Liver (tissue), 9 donors: ENCODE results near the gene FAM76B. TPM values are rescaled to one million over a fixed set of nuclear protein-coding genes. Genes with fewer than 3 reads are reported as not detected.

Source experiments
- DNase-seq: peaks from one replicate; pipeline ENCODE4 v3.0.0-alpha.2; 2017; ENCODE audit warnings: low spot score
- H3K27ac ChIP-seq, 2 donors: one replicate each; pipeline ENCODE4 v1.7.0; 2013; ENCODE audit warnings: inconsistent platforms in 2 of 2, low read length in 2 of 2, control low read depth in 1 of 2, low read depth in 1 of 2, mild to moderate bottlenecking in 1 of 2
- H3K27me3 ChIP-seq, 4 donors: one replicate each; pipeline versions ENCODE4 v1.6.1 to v1.7.0; 2013; ENCODE audit warnings: low read length in 3 of 4, inconsistent platforms in 1 of 4, mild to moderate bottlenecking in 1 of 4, moderate library complexity in 1 of 4; ENCODE audit not compliant: control insufficient read depth in 4 of 4, insufficient read depth in 4 of 4
- H3K36me3 ChIP-seq, 4 donors: one replicate each; pipeline versions ENCODE4 v1.6.1 to v1.7.0; 2013; ENCODE audit warnings: low read length in 3 of 4, mild to moderate bottlenecking in 3 of 4, low read depth in 1 of 4, moderate library complexity in 1 of 4; ENCODE audit not compliant: control insufficient read depth in 4 of 4, insufficient read depth in 3 of 4
- H3K4me1 ChIP-seq, 4 donors: one replicate each; pipeline versions ENCODE4 v1.6.1 to v1.7.0; 2013; ENCODE audit warnings: low read length in 3 of 4, mild to moderate bottlenecking in 3 of 4, moderate library complexity in 1 of 4; ENCODE audit not compliant: control insufficient read depth in 4 of 4, insufficient read depth in 4 of 4
- H3K4me3 ChIP-seq, 3 donors: one replicate each; pipeline versions ENCODE4 v1.6.1 to v1.7.0; 2013; ENCODE audit warnings: low read length in 3 of 3, control low read depth in 1 of 3, low read depth in 1 of 3, mild to moderate bottlenecking in 1 of 3
- H3K9ac ChIP-seq, 2 donors: one replicate each; pipeline ENCODE4 v1.7.0; 2013; ENCODE audit warnings: low read length in 2 of 2, mild to moderate bottlenecking in 2 of 2, moderate library complexity in 2 of 2, control low read depth in 1 of 2, low read depth in 1 of 2
- H3K9me3 ChIP-seq, 4 donors: one replicate each; pipeline versions ENCODE4 v1.6.1 to v1.7.0; 2013; ENCODE audit warnings: low read length in 3 of 4; ENCODE audit not compliant: control insufficient read depth in 4 of 4
- ATF3 ChIP-seq: IDR thresholded peaks from 2 replicates; pipeline ENCODE4 v1.6.1; 2016; ENCODE audit warnings: antibody characterized with exemption
- EGR1 ChIP-seq, 2 donors: IDR thresholded peaks; 2 replicates each; pipeline ENCODE4 v1.6.1; 2016 to 2018; ENCODE audit warnings: antibody characterized with exemption in 2 of 2, low read depth in 2 of 2
- FOXA1 ChIP-seq: IDR thresholded peaks from 2 replicates; pipeline ENCODE4 v1.6.1; 2016; ENCODE audit warnings: antibody characterized with exemption
- FOXA2 ChIP-seq: IDR thresholded peaks from 2 replicates; pipeline ENCODE4 v1.6.1; 2016; ENCODE audit warnings: antibody characterized with exemption
- GABPA ChIP-seq, 2 donors: IDR thresholded peaks in 1 of 2; conservative IDR thresholded peaks in 1 of 2; 2 replicates each; pipeline ENCODE4 v1.6.1; 2016; ENCODE audit warnings: antibody characterized with exemption in 2 of 2, mild to moderate bottlenecking in 1 of 2, moderate library complexity in 1 of 2
- HNF4A ChIP-seq, 2 donors: conservative IDR thresholded peaks; 2 replicates each; pipeline ENCODE4 v1.6.1; 2016; ENCODE audit warnings: antibody characterized with exemption in 2 of 2, mild to moderate bottlenecking in 2 of 2
- HNF4G ChIP-seq: IDR thresholded peaks from 2 replicates; pipeline ENCODE4 v1.6.1; 2016; ENCODE audit warnings: antibody characterized with exemption
- JUND ChIP-seq, 2 donors: IDR thresholded peaks; 2 replicates each; pipeline ENCODE4 v1.6.1; 2016; ENCODE audit warnings: antibody characterized with exemption in 2 of 2
- MAX ChIP-seq: IDR thresholded peaks from 2 replicates; pipeline ENCODE4 v1.6.1; 2016; ENCODE audit warnings: antibody characterized with exemption
- NR2F2 ChIP-seq: IDR thresholded peaks from 2 replicates; pipeline ENCODE4 v1.6.1; 2016; ENCODE audit warnings: antibody characterized with exemption
- RAD21 ChIP-seq, 2 donors: IDR thresholded peaks; 2 replicates each; pipeline ENCODE4 v1.6.1; 2016; ENCODE audit warnings: antibody characterized with exemption in 2 of 2, mild to moderate bottlenecking in 2 of 2
- REST ChIP-seq: IDR thresholded peaks from 2 replicates; pipeline ENCODE4 v1.6.1; 2016; ENCODE audit warnings: antibody characterized with exemption, mild to moderate bottlenecking
- RXRA ChIP-seq, 2 donors: IDR thresholded peaks; 2 replicates each; pipeline ENCODE4 v1.6.1; 2017 to 2018; ENCODE audit warnings: antibody characterized with exemption in 2 of 2, mild to moderate bottlenecking in 1 of 2
- SP1 ChIP-seq: IDR thresholded peaks from 2 replicates; pipeline ENCODE4 v1.6.1; 2018; ENCODE audit warnings: antibody characterized with exemption, mild to moderate bottlenecking
- TAF1 ChIP-seq: conservative IDR thresholded peaks from 2 replicates; pipeline ENCODE4 v1.6.1; 2016; ENCODE audit warnings: antibody characterized with exemption, mild to moderate bottlenecking
- YY1 ChIP-seq: IDR thresholded peaks from 2 replicates; pipeline ENCODE4 v1.6.1; 2016; ENCODE audit warnings: antibody characterized with exemption, mild to moderate bottlenecking
- WGBS: extraction: QIAGEN DNeasy Blood & Tissue Kit; methylation state at CpG from one replicate; pipeline ENCODE4 v1.1.7; 2013; 5-methylcytosine and 5-hydroxymethylcytosine counted together
- polyA plus RNA-seq, 2 donors: library from polyadenylated mRNA; stranded (reverse) in 1 of 2; unstranded in 1 of 2; fragments of 200-250 nt in 1 of 2; fragments of >200 nt in 1 of 2; fragmentation: Nextera tagmentation in 1 of 2; extraction: Ambion mirVana in 1 of 2; gene quantifications; one replicate each; pipeline versions ENCODE4 v1.2.1 to v1.2.3, GENCODE V29; 2013 to 2015
- total RNA-seq, 2 donors: library from RNA; depleted of rRNA; stranded (reverse); fragments of >200 nt; gene quantifications; one replicate each; pipeline ENCODE4 v1.2.3, GENCODE V29; 2014
- TF ChIP-seq, protein P1 (sequence below): IDR thresholded peaks from 2 replicates; pipeline ENCODE4 v1.6.1; 2016; ENCODE audit warnings: antibody characterized with exemption
- TF ChIP-seq, protein P2 (sequence below): fragments of 150-350 bp; IDR thresholded peaks from 2 replicates; pipeline ENCODE4 v1.5.1; 2017; ENCODE audit warnings: improper control_type of control experiment, low read depth, low read length; ENCODE audit not compliant: missing input control
- donor health status: healthy.
- donor health status: healthy.
- donor health status: healthy.
- donor health status: healthy.
- donor health status: healthy.

Gene FAM76B
- total and polyA plus RNA-seq, 4 donors = 5.0 to 62.9 (median 19.3) TPM

DNA sequence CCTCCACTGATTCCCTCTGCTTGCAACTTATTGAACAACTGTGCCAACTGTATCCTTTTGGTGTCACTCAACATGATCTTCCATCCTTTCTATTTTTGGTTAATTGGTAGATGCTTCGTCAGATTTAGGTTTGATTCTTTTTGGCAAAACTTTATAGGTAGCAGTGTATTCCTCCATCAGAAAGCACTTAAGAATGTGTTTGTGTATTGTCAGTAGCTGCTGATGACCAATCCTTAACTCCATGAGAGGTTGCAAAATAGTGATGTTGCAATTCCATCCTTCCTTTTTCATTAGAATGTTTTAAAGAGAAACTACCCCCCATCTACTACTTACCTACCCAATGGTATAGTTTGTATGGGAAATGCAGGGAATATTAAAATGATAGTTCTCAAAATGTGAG lies 22.1 kb downstream of the FAM76B start:
- 83% methylated on average over 1 of the region's 1 CpG for WGBS
- H3K4me1 ChIP-seq = no peaks in the 10 kb centered on the region
- no peaks in the 10 kb centered on the region for H3K27me3 ChIP-seq
- H3K27ac ChIP-seq = no peak overlapping the region
- H3K9ac ChIP-seq = no peak overlapping the region
- H3K36me3 ChIP-seq = peaks cover 0 to 12% (median 5%) of the 10 kb centered on the region in 4 donors
- TF ChIP-seq ATF3 (peak; percentile 44), RXRA (IDR thresholded peaks at IDR 0.05) (no peak), MAX (peak; percentile 26)
- TF ChIP-seq, protein P1, sequence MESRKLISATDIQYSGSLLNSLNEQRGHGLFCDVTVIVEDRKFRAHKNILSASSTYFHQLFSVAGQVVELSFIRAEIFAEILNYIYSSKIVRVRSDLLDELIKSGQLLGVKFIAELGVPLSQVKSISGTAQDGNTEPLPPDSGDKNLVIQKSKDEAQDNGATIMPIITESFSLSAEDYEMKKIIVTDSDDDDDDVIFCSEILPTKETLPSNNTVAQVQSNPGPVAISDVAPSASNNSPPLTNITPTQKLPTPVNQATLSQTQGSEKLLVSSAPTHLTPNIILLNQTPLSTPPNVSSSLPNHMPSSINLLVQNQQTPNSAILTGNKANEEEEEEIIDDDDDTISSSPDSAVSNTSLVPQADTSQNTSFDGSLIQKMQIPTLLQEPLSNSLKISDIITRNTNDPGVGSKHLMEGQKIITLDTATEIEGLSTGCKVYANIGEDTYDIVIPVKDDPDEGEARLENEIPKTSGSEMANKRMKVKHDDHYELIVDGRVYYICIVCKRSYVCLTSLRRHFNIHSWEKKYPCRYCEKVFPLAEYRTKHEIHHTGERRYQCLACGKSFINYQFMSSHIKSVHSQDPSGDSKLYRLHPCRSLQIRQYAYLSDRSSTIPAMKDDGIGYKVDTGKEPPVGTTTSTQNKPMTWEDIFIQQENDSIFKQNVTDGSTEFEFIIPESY = no peak
- no peak overlapping the region for H3K4me3 ChIP-seq
- no peaks in the 10 kb centered on the region for H3K9me3 ChIP-seq
- no peak for DNase-seq

DNA sequence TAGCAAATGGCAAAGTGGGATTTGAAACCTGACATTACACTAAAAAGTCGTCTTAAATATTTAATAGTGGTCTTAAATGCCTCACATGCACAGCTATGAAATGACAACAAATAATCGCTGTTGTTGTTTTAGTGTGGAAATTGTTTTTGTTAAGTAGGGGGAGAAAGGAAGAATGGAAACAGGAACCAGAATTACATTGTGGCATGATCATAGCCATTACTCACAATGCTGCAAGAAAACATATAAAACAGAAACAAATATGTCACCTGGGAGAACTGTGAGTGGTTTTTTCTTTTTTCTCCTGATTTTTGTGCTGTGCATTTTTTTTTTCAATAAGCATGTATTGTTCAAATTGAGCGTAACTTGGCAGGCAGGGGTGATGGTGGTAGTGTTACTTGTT lies 22.9 kb downstream of the FAM76B start:
- H3K4me3 ChIP-seq = no peak overlapping the region
- no peaks in the 10 kb centered on the region for H3K27me3 ChIP-seq
- peaks cover 0 to 10% (median 2%) of the 10 kb centered on the region in 4 donors for H3K36me3 ChIP-seq
- H3K9me3 ChIP-seq = no peaks in the 10 kb centered on the region
- H3K27ac ChIP-seq = no peak overlapping the region
- 89% methylated on average over 3 of the region's 3 CpGs for WGBS
- H3K9ac ChIP-seq = no peak overlapping the region
- H3K4me1 ChIP-seq = no peaks in the 10 kb centered on the region
- TF ChIP-seq, protein P1 = no peak
- TF ChIP-seq SP1 = no peak
- TF ChIP-seq REST = no peak
- no peak for TF ChIP-seq FOXA1
- no peak for TF ChIP-seq GABPA (IDR thresholded peaks at IDR 0.05 in 1 of 2, conservative IDR thresholded peaks at IDR 0.05 in 1 of 2)
- TF ChIP-seq JUND (IDR thresholded peaks at IDR 0.05) = no peak
- no peak for TF ChIP-seq FOXA2
- no peak for TF ChIP-seq EGR1 (IDR thresholded peaks at IDR 0.05; ENCODE audit: low read depth in 2 of 2)
- TF ChIP-seq RXRA (IDR thresholded peaks at IDR 0.05) = no peak
- TF ChIP-seq HNF4A (conservative IDR thresholded peaks at IDR 0.05) = no peak
- TF ChIP-seq HNF4G = no peak
- TF ChIP-seq YY1 = no peak
- TF ChIP-seq ATF3 = no peak
- no peak for TF ChIP-seq MAX
- TF ChIP-seq RAD21 (IDR thresholded peaks at IDR 0.05) = no peak
- TF ChIP-seq, protein P2, sequence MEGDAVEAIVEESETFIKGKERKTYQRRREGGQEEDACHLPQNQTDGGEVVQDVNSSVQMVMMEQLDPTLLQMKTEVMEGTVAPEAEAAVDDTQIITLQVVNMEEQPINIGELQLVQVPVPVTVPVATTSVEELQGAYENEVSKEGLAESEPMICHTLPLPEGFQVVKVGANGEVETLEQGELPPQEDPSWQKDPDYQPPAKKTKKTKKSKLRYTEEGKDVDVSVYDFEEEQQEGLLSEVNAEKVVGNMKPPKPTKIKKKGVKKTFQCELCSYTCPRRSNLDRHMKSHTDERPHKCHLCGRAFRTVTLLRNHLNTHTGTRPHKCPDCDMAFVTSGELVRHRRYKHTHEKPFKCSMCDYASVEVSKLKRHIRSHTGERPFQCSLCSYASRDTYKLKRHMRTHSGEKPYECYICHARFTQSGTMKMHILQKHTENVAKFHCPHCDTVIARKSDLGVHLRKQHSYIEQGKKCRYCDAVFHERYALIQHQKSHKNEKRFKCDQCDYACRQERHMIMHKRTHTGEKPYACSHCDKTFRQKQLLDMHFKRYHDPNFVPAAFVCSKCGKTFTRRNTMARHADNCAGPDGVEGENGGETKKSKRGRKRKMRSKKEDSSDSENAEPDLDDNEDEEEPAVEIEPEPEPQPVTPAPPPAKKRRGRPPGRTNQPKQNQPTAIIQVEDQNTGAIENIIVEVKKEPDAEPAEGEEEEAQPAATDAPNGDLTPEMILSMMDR = no peak
- no peak for TF ChIP-seq NR2F2
- no peak for TF ChIP-seq TAF1
- DNase-seq = no peak
